Mesendoderm (in vitro differentiated cells): Measurements from ENCODE around the gene CCDC141.
A peak's percentile ranks its signal among the peaks of the same experiment; 100 is the strongest.

Experiments
- DNase-seq: peaks from one replicate; pipeline ENCODE4 v3.0.0; 2013
- H2AK5ac ChIP-seq: 2 replicates; pipeline ENCODE4 v1.6.1; 2013; ENCODE audit warnings: low read length, inconsistent platforms
- H2BK120ac ChIP-seq: 2 replicates; pipeline ENCODE4 v1.6.1; 2013; ENCODE audit warnings: low read depth, mild to moderate bottlenecking, low read length, moderate library complexity, mixed read lengths
- H2BK15ac ChIP-seq: replicated peaks from 2 replicates; pipeline ENCODE4 v1.6.1; 2013; ENCODE audit warnings: low read depth, mild to moderate bottlenecking, moderate library complexity
- H2BK5ac ChIP-seq: 2 replicates; pipeline ENCODE4 v1.6.1; 2013; ENCODE audit warnings: low read length, inconsistent platforms
- H3K18ac ChIP-seq: 2 replicates; pipeline ENCODE4 v1.6.1; 2013; ENCODE audit warnings: mild to moderate bottlenecking, low read length, mixed read lengths
- H3K23ac ChIP-seq: one replicate; pipeline ENCODE4 v1.6.1; 2013; ENCODE audit warnings: low read length
- H3K27ac ChIP-seq: 2 replicates; pipeline ENCODE4 v1.5.1; 2013; ENCODE audit warnings: low read depth, mild to moderate bottlenecking, inconsistent platforms, low read length, moderate library complexity
- H3K27me3 ChIP-seq: 2 replicates; pipeline ENCODE4 v1.6.1; 2013; ENCODE audit warnings: low read length, control low read depth, mild to moderate bottlenecking, inconsistent platforms; ENCODE audit not compliant: insufficient read depth, poor library complexity
- H3K36me3 ChIP-seq: 2 replicates; pipeline ENCODE4 v1.6.1; 2013; ENCODE audit warnings: low read length, inconsistent platforms; ENCODE audit not compliant: control insufficient read depth, insufficient read depth
- H3K4ac ChIP-seq: one replicate; pipeline ENCODE4 v1.6.1; 2013; ENCODE audit warnings: low read depth, mild to moderate bottlenecking, low read length, moderate library complexity
- H3K4me1 ChIP-seq: 2 replicates; pipeline ENCODE4 v1.6.1; 2013; ENCODE audit warnings: low read depth, low read length, inconsistent platforms; ENCODE audit not compliant: control insufficient read depth
- H3K4me2 ChIP-seq: 2 replicates; pipeline ENCODE4 v1.6.1; 2013; ENCODE audit warnings: low read length
- H3K4me3 ChIP-seq: 2 replicates; pipeline ENCODE4 v1.5.1; 2013; ENCODE audit warnings: mild to moderate bottlenecking, low read length
- H3K56ac ChIP-seq: one replicate; pipeline ENCODE4 v1.6.1; 2013; ENCODE audit warnings: low read length
- H3K79me1 ChIP-seq: 2 replicates; pipeline ENCODE4 v1.6.1; 2013; ENCODE audit warnings: low read length, inconsistent platforms
- H3K79me2 ChIP-seq: 2 replicates; pipeline ENCODE4 v1.6.1; 2013; ENCODE audit warnings: mild to moderate bottlenecking, low read length; ENCODE audit not compliant: control insufficient read depth, insufficient read depth
- H3K9ac ChIP-seq: 2 replicates; pipeline ENCODE4 v1.6.1; 2013; ENCODE audit warnings: low read length, inconsistent platforms
- H4K5ac ChIP-seq: one replicate; pipeline ENCODE4 v1.6.1; 2013; ENCODE audit warnings: low read length
- H4K8ac ChIP-seq: one replicate; pipeline ENCODE4 v1.6.1; 2013; ENCODE audit warnings: low read depth, mild to moderate bottlenecking, control low read depth, low read length, moderate library complexity
- WGBS: extraction: QIAGEN DNeasy Blood & Tissue Kit; methylation state at CpG from one replicate; pipeline ENCODE4 v1.1.7; 2013; ENCODE audit warnings: low lambda C conversion rate, missing lambda C conversion rate; ENCODE audit not compliant: insufficient coverage; ENCODE audit errors: extremely low coverage; 5-methylcytosine and 5-hydroxymethylcytosine counted together

The CCDC141 gene

DNA sequence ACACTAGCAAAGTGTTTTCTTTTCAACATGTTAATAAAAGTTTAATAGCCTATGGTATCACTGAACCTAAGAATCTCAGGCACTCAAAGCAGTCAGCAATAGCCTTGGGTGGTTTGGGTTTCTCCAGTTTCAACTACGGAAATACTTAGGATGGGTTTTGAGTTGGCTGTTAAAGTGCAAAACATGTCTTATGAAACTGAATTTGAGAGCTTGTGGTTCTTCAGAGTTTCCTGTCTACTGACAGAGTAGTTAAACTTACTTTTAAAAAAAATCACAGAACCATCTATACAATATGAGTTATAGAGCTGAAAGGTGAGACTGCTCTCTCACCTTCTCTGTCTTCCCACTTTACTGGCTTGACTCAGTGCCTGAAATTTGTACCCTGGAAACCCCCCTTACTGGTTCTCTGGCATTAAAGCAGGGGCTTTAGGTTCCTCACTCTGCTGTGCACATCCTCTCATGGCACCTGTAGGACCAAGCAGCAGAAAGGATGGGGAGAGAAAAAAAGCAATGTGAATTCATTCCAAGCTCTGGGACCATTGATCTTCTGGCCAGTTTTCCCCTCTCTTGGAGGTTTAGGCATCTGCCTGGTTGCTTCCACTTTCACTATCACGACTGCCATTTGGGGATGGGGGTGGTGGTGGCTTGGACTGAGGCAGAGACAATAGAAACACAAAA is 18.1 kb downstream of the CCDC141 start:
- Histone ChIP-seq H3K4ac (no peak overlapping the region), H3K9ac (no peak overlapping the region), H3K79me2 (no peaks in the 10 kb centered on the region), H3K4me3 (no peak overlapping the region), H2BK5ac (no peak overlapping the region), H3K27me3 (no peaks in the 10 kb centered on the region), H3K4me2 (no peak overlapping the region), H2BK120ac (no peak overlapping the region), H3K18ac (no peak overlapping the region), H3K36me3 (no peaks in the 10 kb centered on the region), H3K23ac (no peak overlapping the region), H3K4me1 (no peaks in the 10 kb centered on the region), H3K56ac (no peak overlapping the region), H3K27ac (no peak overlapping the region), H4K8ac (no peak overlapping the region), H4K5ac (no peak overlapping the region), H3K79me1 (no peaks in the 10 kb centered on the region), H2AK5ac (no peak overlapping the region), H2BK15ac (no peak overlapping the region)
- no peak for DNase-seq
- no CpG with 5 or more reads among the region's 2 CpGs for WGBS

DNA sequence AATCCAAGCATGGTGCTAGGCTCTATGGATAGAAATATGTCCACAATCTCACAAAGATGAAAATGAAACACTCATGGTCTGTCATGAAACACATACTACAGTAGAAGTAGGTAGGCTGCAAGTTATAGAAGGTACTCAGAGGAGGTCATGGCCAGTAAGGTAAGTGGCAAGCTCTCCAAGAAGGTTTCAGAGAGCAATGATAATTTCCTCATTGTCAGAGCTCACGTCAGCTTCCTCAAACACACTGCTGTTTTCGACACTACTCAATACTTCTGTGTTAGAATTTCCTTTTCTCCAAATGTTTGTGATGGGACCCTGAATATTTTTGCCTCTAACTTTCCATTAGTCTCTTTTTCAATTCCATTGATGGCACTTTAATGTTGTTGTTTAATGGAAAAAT is 25.5 kb downstream of the CCDC141 start:
- no peak overlapping the region for H3K4me3 ChIP-seq
- no peak overlapping the region for H3K9ac ChIP-seq
- H2BK5ac ChIP-seq, result no peak overlapping the region
- H2BK15ac ChIP-seq, result no peak overlapping the region
- no peaks in the 10 kb centered on the region for H3K27me3 ChIP-seq
- no peaks in the 10 kb centered on the region for H3K4me1 ChIP-seq
- no peak overlapping the region for H3K56ac ChIP-seq
- no peak overlapping the region for H2BK120ac ChIP-seq
- H3K79me1 ChIP-seq, result no peaks in the 10 kb centered on the region
- H3K4ac ChIP-seq, result no peak overlapping the region
- no peak overlapping the region for H3K18ac ChIP-seq
- no peak overlapping the region for H3K4me2 ChIP-seq
- no peak overlapping the region for H4K8ac ChIP-seq
- WGBS, result no CpG with 5 or more reads among the region's 2 CpGs
- H3K23ac ChIP-seq, result no peak overlapping the region
- H4K5ac ChIP-seq, result no peak overlapping the region
- no peak for DNase-seq
- no peaks in the 10 kb centered on the region for H3K79me2 ChIP-seq
- H3K36me3 ChIP-seq, result no peaks in the 10 kb centered on the region
- H2AK5ac ChIP-seq, result no peak overlapping the region
- no peak overlapping the region for H3K27ac ChIP-seq

DNA sequence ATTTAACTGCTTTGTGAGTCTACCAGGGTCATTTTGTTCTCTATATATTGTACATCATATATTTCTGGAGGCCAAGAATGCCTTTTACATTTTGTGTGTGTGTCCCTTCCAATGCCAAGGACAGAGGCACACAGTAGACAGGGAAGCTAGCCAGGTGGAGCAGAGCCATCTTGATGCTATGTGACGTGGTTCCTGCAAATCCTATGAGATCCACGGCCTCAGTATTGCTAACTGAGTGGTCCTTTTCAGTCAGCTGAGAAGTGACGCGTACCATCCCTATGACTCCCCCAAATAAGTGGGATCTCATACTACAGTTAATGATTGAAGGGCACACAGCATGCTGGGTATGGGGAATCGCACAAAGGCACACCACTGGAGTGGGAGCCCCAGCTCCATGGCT is 27.3 kb downstream of the CCDC141 start:
- Histone ChIP-seq H3K27me3 (no peaks in the 10 kb centered on the region), H3K79me1 (no peaks in the 10 kb centered on the region), H3K4me2 (no peak overlapping the region), H2BK5ac (no peak overlapping the region), H3K4ac (no peak overlapping the region), H3K9ac (no peak overlapping the region), H3K36me3 (no peaks in the 10 kb centered on the region), H2AK5ac (no peak overlapping the region), H4K5ac (no peak overlapping the region), H3K27ac (no peak overlapping the region), H3K18ac (no peak overlapping the region), H3K4me1 (no peaks in the 10 kb centered on the region), H3K4me3 (no peak overlapping the region), H4K8ac (no peak overlapping the region), H2BK120ac (no peak overlapping the region), H3K79me2 (no peaks in the 10 kb centered on the region), H2BK15ac (no peak overlapping the region), H3K23ac (no peak overlapping the region), H3K56ac (no peak overlapping the region)
- WGBS, result no CpG with 5 or more reads among the region's 5 CpGs
- DNase-seq, result no peak

DNA sequence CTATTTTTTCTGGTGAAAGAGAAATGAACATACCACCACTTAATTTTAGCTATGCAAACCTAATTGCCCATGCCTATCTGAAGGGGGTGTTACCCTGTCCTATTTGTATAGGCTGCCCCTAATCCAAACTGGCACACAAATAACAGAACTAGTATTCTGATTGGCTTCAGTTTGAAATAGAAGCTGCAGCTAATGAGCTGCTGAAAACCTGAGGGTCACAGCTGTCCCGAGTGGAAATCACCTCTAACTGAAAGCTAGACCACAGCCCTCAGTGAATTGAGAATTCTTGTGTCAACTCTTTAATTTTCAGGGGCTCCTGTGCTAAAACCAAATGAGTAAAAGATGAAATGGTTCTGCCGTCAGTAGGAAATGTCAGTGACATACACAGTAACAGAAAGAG is 28.7 kb downstream of the CCDC141 start:
- no CpG with 5 or more reads among the region's 2 CpGs for WGBS
- H3K79me1 ChIP-seq, result no peaks in the 10 kb centered on the region

DNA sequence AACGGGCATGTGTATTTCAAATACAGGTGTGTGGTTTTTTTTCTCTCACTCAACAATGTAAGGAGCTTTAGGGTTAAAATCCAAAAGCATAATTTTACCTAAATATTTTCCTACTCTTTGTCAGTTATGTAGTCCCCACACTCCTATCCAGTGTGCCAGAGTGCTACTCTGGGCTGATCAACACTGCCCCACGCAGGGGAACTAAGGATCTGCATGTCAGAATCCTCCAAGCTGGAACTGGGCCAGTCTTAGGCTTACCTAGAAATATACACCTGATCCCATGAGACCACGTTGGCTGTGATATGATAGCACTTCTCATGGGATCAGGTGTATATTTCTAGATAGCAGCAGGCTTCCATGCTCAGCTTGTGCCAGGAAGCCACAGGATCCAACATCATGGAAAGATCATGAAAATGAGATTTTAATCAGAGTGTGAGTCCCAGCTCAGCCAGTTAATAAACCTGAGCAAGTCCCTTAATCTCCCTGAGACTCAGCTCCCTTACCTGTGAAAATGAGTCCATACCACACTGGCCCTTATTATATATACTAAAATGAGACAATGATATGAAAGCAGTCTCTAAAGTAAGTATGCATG is 29.7 kb downstream of the CCDC141 start:
- Histone ChIP-seq H3K4ac (no peak overlapping the region), H4K5ac (no peak overlapping the region), H2BK15ac (no peak overlapping the region), H3K79me1 (no peaks in the 10 kb centered on the region), H2BK120ac (no peak overlapping the region), H3K56ac (no peak overlapping the region), H3K4me2 (no peak overlapping the region), H2AK5ac (no peak overlapping the region), H3K18ac (no peak overlapping the region), H2BK5ac (no peak overlapping the region), H3K4me1 (no peaks in the 10 kb centered on the region), H3K9ac (no peak overlapping the region), H3K79me2 (no peaks in the 10 kb centered on the region), H4K8ac (no peak overlapping the region), H3K4me3 (no peak overlapping the region), H3K27ac (no peak overlapping the region), H3K36me3 (no peaks in the 10 kb centered on the region), H3K23ac (no peak overlapping the region), H3K27me3 (no peaks in the 10 kb centered on the region)
- DNase-seq, result peak; percentile 70
- no CpG with 5 or more reads among the region's 3 CpGs for WGBS

More for the DNA sequence above, 28.7 kb downstream of the CCDC141 start:
- no peak overlapping the region for H2AK5ac ChIP-seq
- H3K23ac ChIP-seq, result no peak overlapping the region
- H2BK15ac ChIP-seq, result no peak overlapping the region
- H3K27ac ChIP-seq, result no peak overlapping the region
- no peak for DNase-seq
- H4K8ac ChIP-seq, result no peak overlapping the region
- no peak overlapping the region for H3K56ac ChIP-seq
- H3K4me1 ChIP-seq, result no peaks in the 10 kb centered on the region
- H3K27me3 ChIP-seq, result no peaks in the 10 kb centered on the region
- no peak overlapping the region for H3K4me3 ChIP-seq
- H3K79me2 ChIP-seq, result no peaks in the 10 kb centered on the region
- no peak overlapping the region for H3K4me2 ChIP-seq
- H3K4ac ChIP-seq, result no peak overlapping the region
- no peaks in the 10 kb centered on the region for H3K36me3 ChIP-seq
- no peak overlapping the region for H2BK120ac ChIP-seq
- H4K5ac ChIP-seq, result no peak overlapping the region
- no peak overlapping the region for H3K9ac ChIP-seq
- no peak overlapping the region for H2BK5ac ChIP-seq
- no peak overlapping the region for H3K18ac ChIP-seq

DNA sequence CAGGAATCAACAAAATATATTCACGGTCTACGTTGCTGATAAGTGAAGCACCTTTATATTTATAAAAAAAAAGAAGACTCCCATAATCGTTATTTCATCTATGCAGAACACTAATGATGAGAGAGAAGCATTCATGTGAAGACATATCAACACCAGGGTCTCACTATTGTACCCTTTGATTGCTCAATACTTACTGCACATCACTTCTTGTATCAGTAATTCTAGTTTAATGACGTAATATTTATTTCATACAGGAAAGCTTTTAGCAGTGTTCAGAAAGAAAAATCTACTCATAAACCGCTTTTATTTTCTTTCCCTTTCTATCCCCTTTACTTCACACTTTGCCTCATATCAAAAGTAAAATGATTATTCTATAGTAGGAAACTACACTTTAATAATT is 30.7 kb downstream of the CCDC141 start:
- WGBS, result 100% methylated on average over 1 of the region's 5 CpGs
- H3K18ac ChIP-seq, result no peak overlapping the region
- no peaks in the 10 kb centered on the region for H3K79me1 ChIP-seq
- H3K79me2 ChIP-seq, result no peaks in the 10 kb centered on the region
- no peaks in the 10 kb centered on the region for H3K27me3 ChIP-seq
- no peak for DNase-seq
- H2BK15ac ChIP-seq, result no peak overlapping the region
- H4K5ac ChIP-seq, result no peak overlapping the region
- H2AK5ac ChIP-seq, result no peak overlapping the region
- H3K4me2 ChIP-seq, result no peak overlapping the region
- H3K27ac ChIP-seq, result no peak overlapping the region
- H3K23ac ChIP-seq, result no peak overlapping the region
- H3K4me3 ChIP-seq, result no peak overlapping the region
- no peak overlapping the region for H3K56ac ChIP-seq
- H2BK5ac ChIP-seq, result no peak overlapping the region
- no peak overlapping the region for H3K9ac ChIP-seq
- H2BK120ac ChIP-seq, result no peak overlapping the region
- H3K4ac ChIP-seq, result no peak overlapping the region
- H4K8ac ChIP-seq, result no peak overlapping the region
- no peaks in the 10 kb centered on the region for H3K36me3 ChIP-seq
- no peaks in the 10 kb centered on the region for H3K4me1 ChIP-seq
